HG03103 (cell line): ENCODE results near the gene MT3.
A peak's percentile ranks its signal among the peaks of the same experiment; 100 is the strongest.

Experiments used
- ATAC-seq: cut with Tn5 transposase; IDR thresholded peaks from one replicate; pipeline ENCODE4 v1.9.1; 2021; ENCODE audit warnings: low read depth; ENCODE audit not compliant: unreplicated experiment

The MT3 gene

DNA sequence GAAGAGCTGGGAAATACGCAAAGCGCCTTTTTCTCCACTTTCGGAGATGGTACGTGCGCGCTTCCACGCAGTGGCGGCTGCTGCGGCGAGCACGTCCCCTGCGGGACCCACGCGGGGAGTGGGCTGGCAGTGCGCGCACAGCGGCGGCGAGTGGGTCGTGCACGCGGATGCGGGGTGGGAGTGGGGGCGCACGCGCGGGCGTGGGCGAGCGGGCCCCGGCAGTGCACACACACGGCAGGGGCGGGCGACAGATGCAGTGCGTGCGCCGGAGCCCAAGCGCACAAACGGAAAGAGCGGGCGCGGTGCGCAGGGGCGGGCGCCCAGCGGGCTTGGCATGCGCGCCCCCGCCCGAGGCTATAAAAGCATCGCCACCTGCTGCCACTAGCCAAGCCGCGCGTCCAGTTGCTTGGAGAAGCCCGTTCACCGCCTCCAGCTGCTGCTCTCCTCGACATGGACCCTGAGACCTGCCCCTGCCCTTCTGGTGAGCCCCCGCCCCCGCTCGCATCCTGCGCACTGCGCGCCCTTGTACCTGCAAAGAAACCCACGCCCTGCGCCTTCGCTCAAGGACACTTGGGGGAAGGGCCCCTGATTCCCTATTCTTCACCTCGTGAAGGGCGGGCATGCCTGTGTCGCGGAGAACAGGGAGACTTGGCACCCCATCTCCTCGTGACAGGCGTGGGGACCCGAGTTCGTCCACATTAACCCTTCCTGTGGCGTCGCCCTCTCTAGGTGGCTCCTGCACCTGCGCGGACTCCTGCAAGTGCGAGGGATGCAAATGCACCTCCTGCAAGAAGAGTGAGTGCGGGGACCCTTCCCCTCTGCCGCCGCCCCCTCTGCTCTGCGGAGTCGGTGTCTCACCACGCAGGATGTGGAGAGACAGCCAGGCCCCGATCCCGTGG is at the start of gene MT3:
Gene MT3, plus strand, starts transcription at position 388 of the 899 bp plus-strand sequence. Its CDS starts 63 bp downstream, at position 451.
- no peak for ATAC-seq

DNA sequence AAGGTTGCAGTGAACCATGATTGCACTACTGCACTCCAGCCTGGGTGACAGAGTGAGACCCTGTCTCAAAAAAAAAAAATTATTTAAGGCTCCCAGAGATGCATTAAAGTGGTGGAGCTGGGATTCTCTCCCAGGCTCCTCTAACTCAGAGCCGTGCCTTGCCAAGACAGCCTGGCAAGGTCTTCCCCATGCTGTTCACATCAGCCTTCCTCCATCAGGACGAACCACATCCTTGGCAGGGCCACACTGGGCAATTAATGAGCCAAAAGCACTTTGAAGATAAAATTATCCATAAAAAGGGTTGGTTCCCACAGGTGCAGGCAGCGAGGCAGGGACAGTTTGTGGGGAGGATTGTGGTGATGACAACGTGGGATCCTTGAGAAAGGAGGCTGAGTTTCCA is 49.7 kb upstream of the MT3 start:
- no peak for ATAC-seq

DNA sequence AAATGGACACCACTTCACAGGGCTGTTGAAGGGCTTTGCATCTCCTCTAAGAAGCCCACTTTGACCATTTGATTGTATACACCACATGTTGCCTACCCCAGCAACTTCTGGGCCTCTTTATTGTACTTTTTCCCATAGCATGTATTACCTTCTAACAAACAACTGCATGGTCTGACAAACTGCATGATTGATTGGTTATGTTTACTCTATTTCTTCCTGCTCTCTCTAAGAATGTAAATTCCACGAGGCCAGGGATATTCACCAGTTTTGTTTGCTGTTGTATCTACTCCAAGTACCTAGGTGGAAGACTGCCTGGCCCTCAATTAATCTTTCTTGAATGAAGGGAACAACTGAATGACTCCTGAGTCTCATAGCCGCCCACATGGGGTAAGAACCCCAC is 47.3 kb upstream of the MT3 start:
- no peak for ATAC-seq

DNA sequence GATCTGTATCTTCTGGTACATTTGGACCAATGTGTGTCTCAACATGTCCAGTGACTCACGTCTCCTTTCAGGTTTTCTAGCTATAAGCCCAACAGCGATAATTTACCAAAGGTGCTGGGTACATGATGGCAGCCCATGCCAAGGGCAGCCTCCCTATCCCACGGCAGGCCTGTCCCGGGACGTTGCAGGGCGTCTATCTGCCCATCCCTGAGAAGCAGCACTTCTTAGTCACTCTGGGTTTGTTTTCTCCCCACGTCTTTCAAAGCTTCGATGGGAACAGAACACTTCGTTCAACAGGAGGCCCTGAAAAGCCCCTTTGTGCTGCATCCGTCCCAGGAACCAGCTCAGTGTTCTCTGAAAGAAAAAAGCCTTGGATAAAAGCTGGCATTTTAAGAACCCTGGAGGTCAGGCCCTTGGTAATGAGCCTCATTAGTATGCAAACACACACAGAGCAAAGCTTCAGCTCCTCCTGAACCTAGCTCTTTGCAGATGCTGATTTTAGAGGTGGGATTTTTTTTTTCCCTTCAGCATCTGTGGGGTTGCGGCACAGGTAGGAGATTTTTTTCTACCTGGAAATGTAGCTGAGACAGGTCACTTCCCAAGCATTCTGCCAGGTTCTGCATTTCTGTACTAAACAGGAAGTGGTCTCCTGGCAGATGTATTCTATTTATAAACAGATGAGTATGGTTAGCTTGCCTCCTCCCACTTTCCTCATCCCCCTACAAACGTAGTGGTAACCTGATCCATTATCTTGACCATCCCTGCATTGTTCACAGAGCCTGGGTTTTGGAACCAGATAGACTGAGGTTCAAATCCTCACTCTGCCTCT is 42.0 kb upstream of the MT3 start:
- ATAC-seq, result no peak

DNA sequence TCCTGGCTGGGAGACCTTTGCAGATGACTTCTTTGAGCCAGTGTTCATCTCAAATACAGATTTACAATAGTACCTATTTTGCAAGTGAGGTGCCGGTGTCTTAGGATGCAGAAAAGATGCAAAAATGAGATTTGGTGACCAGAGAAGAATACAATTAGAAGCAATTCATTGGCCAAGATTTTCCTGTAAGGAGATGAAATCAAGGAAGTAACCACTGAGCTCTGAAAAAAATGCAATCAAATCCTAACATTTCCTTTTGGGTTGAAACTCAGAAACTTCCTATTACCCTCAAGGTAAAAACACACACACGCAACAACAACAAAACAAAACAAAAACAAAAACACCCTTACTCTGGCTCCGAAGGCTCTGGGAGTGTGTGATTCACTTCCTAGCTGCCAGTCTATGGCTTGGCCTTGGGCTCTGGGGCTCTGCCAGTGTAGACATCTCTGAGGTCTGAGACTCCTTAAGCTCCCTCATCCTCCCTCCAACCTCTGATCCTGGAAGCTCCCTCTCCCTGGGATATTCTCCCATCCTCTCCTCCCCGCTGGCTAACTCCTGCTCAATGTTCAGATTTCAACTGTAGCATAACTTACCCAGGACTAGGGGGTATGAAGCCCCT is 41.3 kb upstream of the MT3 start:
- no peak for ATAC-seq

DNA sequence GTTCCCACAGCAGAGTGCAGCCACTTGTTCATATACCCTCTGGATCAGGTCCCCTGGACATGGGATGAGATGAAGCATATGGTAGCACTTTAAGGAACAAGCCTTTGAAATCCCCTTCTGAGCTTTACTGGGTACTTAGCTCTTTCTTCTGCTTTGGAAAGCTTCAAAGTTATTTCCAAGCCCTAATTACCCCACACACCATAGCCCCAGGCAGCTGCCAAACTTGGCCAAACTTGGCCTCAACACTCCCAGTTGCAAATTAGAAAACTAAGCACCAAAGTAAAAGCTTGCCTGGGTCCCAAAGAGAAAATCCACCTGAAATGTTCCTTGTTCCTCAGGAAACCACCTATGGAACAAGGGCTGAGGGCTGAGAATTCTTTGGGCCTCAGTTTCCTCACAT is 40.2 kb upstream of the MT3 start:
- ATAC-seq, result no peak

DNA sequence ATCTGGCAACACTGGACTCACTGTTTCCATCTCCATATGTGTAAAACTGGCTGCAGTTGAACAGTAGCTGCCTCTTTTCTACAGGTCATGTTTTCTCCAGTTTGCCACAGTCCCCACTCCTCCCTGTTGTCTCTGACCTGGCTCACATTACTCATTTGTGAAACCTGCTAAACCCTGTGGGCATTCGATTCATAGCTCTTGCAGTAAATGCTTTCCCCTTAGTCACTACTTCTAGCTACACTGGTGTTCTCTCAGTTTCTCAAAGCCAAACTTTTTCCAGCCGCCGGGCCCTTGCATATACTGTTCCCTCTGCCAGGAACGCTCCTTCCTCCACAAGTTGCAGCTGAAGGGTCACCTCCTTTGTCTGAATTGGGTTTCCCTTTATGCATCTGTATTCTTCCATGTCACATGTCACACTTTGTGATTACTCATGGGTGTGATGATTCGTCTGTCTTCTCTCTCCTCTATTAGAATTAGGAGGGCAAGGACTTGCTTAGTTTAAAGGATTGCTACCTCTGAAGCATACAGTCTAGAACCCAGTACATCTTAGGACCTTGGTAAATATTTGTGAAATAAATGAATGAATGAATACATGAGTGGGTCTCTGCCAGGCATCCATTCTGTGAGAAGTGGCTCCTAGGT is 39.5 kb upstream of the MT3 start:
- no peak for ATAC-seq

DNA sequence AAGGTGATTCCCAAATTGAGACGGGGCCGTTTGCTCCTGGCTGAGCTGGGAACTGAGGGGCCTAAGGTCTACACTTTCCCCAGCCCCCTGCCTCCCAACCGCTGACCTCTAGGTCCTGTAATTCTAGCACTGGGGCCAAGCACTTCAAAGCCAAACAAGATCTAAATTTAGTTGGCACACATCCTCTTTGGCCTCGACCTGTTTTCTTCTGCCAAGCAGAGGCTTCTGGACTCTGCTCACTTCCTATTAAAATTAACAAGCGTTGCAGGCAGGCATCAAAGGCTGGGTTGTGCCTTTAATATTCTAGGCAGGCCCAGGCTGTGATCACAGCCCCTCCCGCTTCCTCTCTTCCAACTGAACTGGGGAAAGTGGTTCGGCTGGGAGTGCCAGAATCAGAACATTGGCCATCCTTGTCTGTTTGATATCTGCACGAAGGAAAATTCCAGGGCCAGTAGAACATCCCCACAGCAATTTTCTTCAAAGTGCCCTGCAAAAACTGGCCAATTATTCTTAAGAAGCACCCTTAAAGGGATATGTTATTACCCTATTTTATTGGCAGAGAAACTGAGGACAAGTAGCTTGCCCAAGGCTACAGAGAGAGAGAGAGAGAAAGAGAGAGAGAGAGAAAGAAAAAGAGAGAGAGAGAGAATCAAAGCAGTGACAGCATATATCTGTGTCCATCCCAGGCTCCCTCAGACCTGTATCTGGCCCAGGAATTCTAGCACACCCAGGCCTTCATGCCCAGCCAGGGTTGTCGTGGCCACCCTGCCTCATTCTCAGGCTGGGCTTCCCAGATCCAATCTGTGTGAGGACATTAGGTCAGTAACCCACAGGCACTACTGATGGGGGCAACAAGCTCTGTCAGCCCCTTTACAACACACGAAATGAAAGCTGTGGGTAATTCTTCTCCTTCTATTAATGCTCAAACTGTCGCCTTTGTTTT is 37.3 kb upstream of the MT3 start:
- no peak for ATAC-seq

DNA sequence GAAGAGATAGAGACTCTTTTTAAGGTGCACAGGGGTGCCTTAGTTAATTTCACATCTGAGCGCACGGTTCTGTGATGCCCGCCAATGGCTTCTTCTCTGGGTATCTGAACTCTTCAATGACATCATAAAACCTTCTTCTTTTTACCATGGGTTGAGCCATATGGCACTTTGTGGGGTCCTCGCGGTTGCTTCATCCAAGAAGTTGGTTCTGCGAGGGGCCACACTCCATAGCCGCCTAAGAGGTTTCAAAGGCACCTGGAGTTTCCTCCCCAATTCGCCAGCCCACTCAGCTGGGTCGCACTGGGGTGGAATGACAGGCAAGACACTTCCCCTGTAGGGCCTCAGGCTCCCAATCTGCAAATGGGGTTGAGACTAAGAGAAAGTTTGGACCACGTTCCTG is 34.9 kb upstream of the MT3 start:
- ATAC-seq, result no peak

DNA sequence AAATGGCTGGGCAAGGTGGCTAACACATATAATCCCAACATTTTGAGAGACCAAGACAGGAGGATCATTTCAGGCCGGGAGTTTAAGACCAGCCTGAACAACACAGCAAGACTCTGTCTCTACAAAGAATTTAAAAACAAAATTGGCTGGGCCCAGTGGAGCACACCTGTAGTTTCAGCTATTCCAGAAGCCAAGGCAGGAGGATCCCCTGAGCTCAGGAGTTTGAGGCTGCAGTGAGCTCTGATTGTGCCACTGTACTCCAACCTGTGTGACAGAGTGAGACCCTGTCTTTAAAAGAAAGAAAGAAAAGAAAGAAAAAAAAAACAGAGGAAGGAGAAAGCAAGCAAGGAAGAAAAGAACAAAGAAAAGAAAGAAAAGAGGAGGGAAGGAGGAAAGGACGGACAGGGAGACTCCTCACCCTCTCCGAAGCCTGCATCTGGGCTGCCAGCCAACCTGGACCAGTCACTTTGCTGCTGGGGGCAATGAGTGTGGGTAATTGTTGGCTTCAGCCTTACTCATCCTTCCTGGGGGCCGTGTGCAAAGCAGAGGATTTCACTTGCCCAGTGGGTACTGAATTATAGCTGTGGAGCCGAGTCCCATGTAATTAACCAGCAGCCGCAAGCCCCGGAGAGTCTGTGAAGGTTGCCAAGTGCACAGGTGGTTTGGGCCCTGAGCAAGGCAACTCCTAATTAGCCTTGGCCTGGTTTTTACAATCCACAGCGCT is 31.1 kb upstream of the MT3 start:
- ATAC-seq, result no peak

DNA sequence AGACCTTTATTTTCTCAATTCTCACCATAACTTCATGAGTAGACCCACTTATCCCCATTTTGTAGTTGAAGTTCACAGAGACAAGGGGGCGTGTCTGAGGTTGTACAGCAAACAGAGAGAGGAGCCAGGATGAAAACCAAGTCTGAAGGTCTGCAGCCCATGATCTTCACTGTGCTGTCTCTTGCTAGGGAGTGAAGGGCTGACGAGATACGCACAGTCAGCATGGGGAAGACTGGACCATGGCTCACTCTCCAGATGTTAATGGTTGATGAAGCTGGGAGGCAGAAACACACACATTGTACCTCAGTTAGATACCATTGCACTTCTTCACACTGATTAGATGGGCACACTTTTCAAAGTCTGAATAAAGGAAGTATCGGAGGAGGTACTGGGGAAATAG is 30.2 kb upstream of the MT3 start:
- no peak for ATAC-seq

DNA sequence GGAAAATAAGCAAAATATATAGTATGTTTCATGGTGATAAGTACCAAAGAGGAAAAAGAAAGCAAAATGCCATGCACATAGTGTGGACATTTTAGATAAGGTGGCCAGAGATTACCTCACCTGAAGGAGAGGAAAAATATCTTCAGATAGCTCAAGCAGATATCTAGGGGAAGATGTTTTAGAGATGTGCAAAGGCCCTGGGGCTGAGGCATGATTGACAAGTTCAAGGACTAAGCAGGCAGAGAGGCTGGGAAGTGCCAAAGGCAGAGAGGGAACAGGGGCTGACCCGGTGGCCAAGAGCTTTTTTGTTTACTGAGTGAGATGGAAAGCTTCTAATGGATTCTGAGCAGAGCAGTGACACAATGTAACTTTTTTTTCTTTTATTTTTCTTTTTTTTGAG is 28.9 kb upstream of the MT3 start:
- no peak for ATAC-seq

DNA sequence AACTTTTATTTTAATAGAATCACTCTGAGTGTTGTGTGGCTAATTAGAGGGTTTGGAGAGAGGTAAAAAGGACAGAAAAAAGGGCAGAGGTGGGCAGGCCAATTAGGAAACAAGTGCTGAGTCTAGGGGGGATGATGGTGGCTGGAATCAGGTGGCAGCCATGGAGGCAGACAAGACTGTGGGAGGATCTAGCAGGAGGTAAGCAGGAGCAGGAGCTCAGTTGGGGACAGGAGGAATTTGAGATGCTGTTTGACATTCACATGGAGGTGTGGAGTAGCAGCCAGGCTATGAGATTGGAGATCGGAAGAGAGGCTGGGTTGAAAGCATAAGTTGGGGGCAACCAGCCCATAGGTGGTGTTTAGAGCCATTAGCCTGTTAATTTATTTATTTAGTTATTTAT is 28.2 kb upstream of the MT3 start:
- no peak for ATAC-seq

DNA sequence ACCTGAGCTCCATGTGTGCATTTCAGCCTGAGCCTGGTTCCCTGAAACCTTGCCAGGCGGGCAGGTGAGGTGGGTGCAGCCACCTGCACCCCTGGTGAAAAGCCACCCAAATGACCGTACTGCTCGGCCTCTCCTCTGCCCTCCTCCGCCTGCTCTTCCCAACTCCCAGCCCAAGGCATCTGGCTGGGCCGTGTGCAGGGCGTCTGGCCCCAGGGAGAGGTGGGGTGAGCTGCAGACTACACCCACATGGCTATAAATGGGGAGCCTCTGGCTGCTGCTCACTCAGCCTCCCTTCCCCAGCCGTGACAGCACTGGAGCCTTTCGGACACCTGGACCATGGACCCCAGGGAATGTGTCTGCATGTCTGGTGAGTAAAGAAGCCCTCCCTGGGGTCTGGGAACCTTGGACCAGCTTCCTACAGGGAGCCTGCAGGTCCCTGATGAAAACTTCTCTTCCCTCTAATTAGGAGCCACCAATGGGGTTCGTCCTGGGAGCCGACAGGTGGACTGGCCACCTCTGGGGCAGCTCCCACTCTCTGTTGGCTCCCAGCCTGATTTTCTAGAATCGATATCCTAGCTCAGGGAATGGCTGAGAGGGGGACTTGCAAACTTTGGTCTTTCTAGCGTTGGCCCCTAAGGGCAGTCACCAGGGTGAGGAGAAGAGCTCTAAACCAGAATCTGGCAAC is 24.4 kb upstream of the MT3 start, which contains the start of gene MT4:
Gene MT4, plus strand, starts transcription at position 281 of the 685 bp plus-strand sequence. Its CDS starts 56 bp downstream, at position 337.
- ATAC-seq, result no peak

DNA sequence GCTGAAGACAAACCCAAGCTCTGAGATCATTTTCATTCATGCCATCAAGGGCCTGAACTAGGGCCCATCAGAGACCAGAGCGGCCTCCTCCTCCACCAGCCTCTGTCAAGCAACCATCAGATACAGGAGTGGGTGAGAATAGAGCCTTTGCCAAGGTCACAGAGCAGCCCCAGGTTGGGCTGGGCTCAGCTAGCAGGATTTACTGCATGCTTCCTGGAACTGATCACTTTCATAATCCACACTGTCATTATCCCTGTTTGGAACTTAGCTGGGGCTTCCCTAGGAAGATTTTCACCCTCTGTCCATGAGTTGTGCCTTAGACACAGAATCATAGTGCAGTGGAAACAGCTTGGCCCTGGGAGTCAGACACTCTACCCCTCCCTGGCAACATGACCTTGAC is 19.4 kb upstream of the MT3 start:
- ATAC-seq, result no peak

DNA sequence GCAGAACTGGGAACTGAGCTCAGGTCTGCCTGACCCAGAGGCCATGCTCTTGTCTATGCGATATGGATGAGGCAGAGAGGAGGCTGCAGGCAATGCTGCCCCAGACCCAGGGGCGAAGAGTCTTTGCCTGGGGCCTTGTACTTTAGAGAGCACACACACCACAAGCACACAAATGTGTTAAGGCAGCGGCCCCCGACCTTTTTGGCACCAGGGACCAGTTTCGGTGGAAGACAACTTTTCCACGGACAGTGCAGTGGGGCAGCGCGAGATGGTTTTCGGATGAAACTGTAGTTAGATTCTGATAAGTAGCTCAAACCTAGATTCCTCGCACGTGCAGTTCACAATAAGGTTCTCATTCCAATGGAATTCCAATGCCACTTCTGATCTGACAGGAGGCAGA is 17.8 kb upstream of the MT3 start:
- no peak for ATAC-seq

DNA sequence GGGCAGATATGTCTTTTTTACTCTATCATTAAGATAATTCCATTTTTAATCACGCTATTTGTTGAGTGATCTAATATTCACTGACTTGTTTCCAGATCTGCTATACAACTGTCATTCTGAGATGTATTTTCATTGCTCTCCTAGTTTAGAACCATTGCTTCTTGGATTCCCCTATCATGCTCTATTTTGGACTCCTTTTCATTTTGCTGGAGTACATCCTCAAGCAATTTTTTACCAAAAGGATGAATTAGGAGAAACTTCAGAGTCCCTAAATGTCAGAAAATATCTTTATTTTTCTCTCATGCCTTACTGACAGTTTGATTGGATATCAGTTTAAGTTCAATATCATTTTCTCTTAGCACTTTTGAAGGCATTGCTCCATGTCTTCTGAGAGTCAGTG is 14.7 kb upstream of the MT3 start:
- no peak for ATAC-seq

DNA sequence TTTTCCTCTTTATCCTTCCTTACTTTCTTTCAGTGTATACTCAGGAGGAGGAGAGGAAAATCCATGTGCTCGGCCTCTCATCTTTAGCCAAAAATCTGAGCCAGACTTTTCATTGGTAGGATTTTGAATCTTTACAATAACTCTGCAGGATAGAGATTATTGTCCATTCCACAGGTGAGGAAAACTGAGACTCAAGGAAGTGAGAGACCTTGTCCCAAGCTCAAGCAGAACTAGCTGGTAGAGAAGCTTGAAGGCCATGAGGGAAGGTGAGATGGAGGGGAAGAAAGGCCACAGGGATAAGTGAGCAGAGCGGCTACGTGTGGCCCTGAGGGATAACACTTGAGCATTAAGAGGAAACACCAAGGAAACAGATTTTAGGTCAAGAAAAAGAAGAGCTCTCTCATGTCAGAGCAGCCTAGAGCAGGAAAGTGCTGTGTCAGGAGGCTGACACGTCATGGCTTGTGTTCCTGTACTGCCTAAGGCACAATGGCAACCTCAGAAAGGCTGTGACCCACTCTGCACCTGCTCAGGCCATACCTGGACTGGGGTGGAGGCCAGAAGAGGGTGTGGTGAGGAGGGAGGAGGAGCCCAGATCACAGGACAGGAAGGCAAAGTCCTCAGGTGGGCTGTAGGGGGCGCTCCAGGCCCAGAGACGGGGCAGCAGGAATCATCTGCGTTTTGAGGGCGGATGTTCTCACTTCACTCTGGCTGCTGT is 12.6 kb upstream of the MT3 start:
- ATAC-seq, result peak; percentile 94
